ENCODE data around the gene SLC35F1. TPM values are rescaled to one million over a fixed set of nuclear protein-coding genes. Genes with fewer than 3 reads are reported as not detected.

Gene SLC35F1
- total RNA-seq, 2 experiments from 2014 or later: 0.09 TPM

DNA sequence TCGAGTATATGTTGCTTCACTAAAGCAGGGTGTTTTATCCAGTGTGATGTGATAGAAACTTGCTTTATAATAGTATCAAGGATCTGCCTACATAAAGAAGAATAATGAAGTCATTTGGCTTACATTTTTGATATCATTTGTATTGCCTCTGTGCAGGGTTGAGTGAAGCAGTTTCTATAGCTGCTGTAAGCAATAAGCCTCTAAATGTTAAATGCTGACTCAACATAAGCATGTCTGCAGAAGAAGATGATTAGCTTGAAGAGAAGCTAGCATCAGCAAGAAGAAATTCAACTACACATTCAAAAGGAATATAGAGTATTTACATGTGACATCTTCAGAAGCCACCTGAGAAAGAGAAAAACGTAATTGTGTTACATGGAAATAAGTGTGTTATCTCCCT is 17.6 kb downstream of the SLC35F1 start:
- ChIA-PET CTCF (no interaction called here), POLR2A (no interaction called here)
- Mint-ChIP-seq H3K36me3 (ENCODE audit: low read depth) (no peaks in the 10 kb centered on the region), H3K27ac (no peak overlapping the region), H3K27me3 (peaks cover 14% of the 10 kb centered on the region), H3K9me3 (peaks cover 6% of the 10 kb centered on the region), H3K4me3 (no peak overlapping the region), H3K4me1 (ENCODE audit: low read depth) (no peaks in the 10 kb centered on the region)
- ATAC-seq (no peak), DNase-seq (no peak)
- intact Hi-C loops (cut with micrococcal nuclease): no loop called here
- TF ChIP-seq, protein P1, sequence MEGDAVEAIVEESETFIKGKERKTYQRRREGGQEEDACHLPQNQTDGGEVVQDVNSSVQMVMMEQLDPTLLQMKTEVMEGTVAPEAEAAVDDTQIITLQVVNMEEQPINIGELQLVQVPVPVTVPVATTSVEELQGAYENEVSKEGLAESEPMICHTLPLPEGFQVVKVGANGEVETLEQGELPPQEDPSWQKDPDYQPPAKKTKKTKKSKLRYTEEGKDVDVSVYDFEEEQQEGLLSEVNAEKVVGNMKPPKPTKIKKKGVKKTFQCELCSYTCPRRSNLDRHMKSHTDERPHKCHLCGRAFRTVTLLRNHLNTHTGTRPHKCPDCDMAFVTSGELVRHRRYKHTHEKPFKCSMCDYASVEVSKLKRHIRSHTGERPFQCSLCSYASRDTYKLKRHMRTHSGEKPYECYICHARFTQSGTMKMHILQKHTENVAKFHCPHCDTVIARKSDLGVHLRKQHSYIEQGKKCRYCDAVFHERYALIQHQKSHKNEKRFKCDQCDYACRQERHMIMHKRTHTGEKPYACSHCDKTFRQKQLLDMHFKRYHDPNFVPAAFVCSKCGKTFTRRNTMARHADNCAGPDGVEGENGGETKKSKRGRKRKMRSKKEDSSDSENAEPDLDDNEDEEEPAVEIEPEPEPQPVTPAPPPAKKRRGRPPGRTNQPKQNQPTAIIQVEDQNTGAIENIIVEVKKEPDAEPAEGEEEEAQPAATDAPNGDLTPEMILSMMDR (IDR thresholded peaks at IDR 0.05): no peak

- H3K4me3 Mint-ChIP-seq: no peak overlapping the region
- TF ChIP-seq, protein P1 (IDR thresholded peaks at IDR 0.05): no peak
- peaks cover 2% of the 10 kb centered on the region for H3K27me3 Mint-ChIP-seq
- ATAC-seq (no peak), DNase-seq (no peak)
- POLR2A ChIA-PET: no interaction called here
- no peak overlapping the region for H3K27ac Mint-ChIP-seq
- H3K9me3 Mint-ChIP-seq: peaks cover 9% of the 10 kb centered on the region
- CTCF ChIA-PET: interaction anchor here (1.2 kb wide), 1 partner anchor 21 kb away, joined by 3 read pairs; no protein-coding TSS in a partner anchor
- no peaks in the 10 kb centered on the region for H3K4me1 Mint-ChIP-seq (ENCODE audit: low read depth)
- intact Hi-C loops (cut with micrococcal nuclease): no loop called here
- no peaks in the 10 kb centered on the region for H3K36me3 Mint-ChIP-seq (ENCODE audit: low read depth)
Observed at GRCh38 chr6:117927866-117928265, 20.8 kb downstream of the SLC35F1 start.

DNA sequence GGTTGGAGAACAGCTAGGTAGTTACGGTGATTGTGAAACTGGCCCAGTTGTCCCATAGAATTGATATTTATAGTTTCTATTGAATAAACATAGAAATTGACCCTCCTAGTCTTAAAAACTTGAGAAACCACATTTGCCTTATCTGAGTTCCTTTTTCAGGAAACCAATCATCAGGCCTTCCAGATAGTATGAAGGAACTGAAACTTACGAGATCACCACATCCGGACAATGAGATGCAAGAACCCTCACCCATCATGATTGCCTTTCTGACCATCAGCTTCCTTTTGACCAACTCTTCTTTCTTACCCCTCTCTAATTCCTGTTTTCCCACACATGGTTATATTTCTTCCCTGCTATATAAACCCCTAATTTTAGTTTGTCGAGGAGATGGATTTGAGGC is 21.8 kb downstream of the SLC35F1 start:
- ChIA-PET POLR2A (no interaction called here), CTCF (no interaction called here)
- Mint-ChIP-seq H3K4me3 (no peak overlapping the region), H3K9me3 (peaks cover 9% of the 10 kb centered on the region), H3K36me3 (ENCODE audit: low read depth) (no peaks in the 10 kb centered on the region), H3K27me3 (peaks cover 2% of the 10 kb centered on the region), H3K4me1 (ENCODE audit: low read depth) (no peaks in the 10 kb centered on the region), H3K27ac (no peak overlapping the region)
- TF ChIP-seq, protein P1 (IDR thresholded peaks at IDR 0.05): no peak
- intact Hi-C loops (cut with micrococcal nuclease): no loop called here
- no peak for ATAC-seq
- no peak for DNase-seq

DNA sequence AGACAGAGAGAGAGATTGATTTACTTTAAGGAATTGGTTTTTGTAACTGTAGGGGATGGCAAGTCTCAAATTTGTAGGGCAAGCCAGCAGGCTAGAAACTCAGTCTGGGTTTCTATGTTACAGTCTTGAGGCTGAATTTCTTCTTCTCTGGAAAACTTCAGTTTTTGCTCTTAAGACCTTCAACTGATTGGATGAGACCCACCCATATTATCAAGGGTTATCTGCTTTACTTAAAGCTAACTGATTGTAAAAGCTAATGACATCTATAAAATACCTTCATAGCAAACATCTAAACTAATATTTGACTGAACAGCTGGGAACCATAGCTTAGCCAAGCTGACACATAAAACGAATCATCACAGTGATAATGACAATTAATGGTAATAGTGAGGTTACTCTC is 22.4 kb downstream of the SLC35F1 start:
- TF ChIP-seq, protein P1 (IDR thresholded peaks at IDR 0.05): no peak
- ChIA-PET CTCF (no interaction called here), POLR2A (no interaction called here)
- Mint-ChIP-seq H3K4me3 (no peak overlapping the region), H3K27me3 (peaks cover 4% of the 10 kb centered on the region), H3K4me1 (ENCODE audit: low read depth) (no peaks in the 10 kb centered on the region), H3K9me3 (peaks cover 9% of the 10 kb centered on the region), H3K27ac (no peak overlapping the region), H3K36me3 (ENCODE audit: low read depth) (no peaks in the 10 kb centered on the region)
- DNase-seq (no peak), ATAC-seq (no peak)
- intact Hi-C loops (cut with micrococcal nuclease): no loop called here

DNA sequence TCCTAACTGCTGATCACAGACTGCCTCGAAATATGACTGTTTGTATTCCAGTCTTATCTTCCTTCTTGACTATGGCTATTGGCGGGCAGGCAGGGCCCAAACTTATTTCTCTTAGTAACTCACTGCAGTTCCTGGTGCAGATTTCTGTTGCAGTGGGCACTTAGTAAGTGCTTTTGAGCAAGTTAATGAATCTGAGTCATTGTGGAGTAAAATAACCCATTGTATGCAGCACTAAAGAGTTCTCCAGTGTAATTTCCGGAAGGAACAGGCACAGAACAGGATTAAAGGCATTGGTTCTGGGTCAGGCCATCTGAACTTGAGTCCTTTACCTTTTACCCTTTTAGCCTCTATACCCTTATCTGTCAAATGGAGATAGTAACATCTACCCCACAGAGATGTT is 23.6 kb downstream of the SLC35F1 start:
- TF ChIP-seq, protein P1 (IDR thresholded peaks at IDR 0.05): no peak
- CTCF ChIA-PET: no interaction called here
- Mint-ChIP-seq H3K4me1 (ENCODE audit: low read depth) (no peaks in the 10 kb centered on the region), H3K27ac (no peak overlapping the region), H3K27me3 (peaks cover 4% of the 10 kb centered on the region), H3K4me3 (no peak overlapping the region), H3K36me3 (ENCODE audit: low read depth) (no peaks in the 10 kb centered on the region), H3K9me3 (peaks cover 9% of the 10 kb centered on the region)
- ATAC-seq: no peak
- intact Hi-C loops (cut with micrococcal nuclease): no loop called here
- POLR2A ChIA-PET: no interaction called here
- DNase-seq: no peak

All from activated CD8-positive, alpha-beta T cell treated with anti-CD3 and anti-CD28 coated beads for 36 hours (primary cell).